IMR-90 (cell line): ENCODE data around the gene RPS3. TPM values are rescaled to one million over a fixed set of nuclear protein-coding genes. Genes with fewer than 3 reads are reported as not detected.

ENCODE experiments used
- BHLHE40 ChIP-seq: fragments of 150-350 bp; IDR thresholded peaks from 2 replicates; pipeline ENCODE4 v1.6.1; 2016; ENCODE audit warnings: mild to moderate bottlenecking, low read depth, low read length
- CHD1 ChIP-seq: IDR thresholded peaks from 2 replicates; pipeline ENCODE4 v1.6.1; 2012; ENCODE audit warnings: low read depth, low read length, improper control_type of control experiment
- MAZ ChIP-seq: IDR thresholded peaks from 2 replicates; pipeline ENCODE4 v1.6.1; 2012; ENCODE audit warnings: low read depth, mild to moderate bottlenecking, low read length, improper control_type of control experiment, moderate library complexity, borderline replicate concordance
- SMC3 ChIP-seq: fragments of 150-350 bp; IDR thresholded peaks from 2 replicates; pipeline ENCODE4 v1.6.1; 2016; ENCODE audit warnings: low read depth, mild to moderate bottlenecking, antibody characterized with exemption, low read length, moderate library complexity
- polyA plus RNA-seq, 3 experiments: library from polyadenylated mRNA; depleted of rRNA; stranded (reverse); fragments of >200 nt; gene quantifications; 2 replicates each; pipeline ENCODE4 v1.2.3, GENCODE V29; 2012; ENCODE audit warnings: low replicate concordance in 1 of 3
- total RNA-seq: library from RNA; depleted of rRNA; stranded (reverse); fragments of >200 nt; gene quantifications from 2 replicates; pipeline ENCODE4 v1.2.3, GENCODE V29; 2012

Gene RPS3
- total and polyA plus RNA-seq, 2 of the 4 experiments (the other 2 are of a cell fraction): 2,360 to 2,477 TPM

DNA sequence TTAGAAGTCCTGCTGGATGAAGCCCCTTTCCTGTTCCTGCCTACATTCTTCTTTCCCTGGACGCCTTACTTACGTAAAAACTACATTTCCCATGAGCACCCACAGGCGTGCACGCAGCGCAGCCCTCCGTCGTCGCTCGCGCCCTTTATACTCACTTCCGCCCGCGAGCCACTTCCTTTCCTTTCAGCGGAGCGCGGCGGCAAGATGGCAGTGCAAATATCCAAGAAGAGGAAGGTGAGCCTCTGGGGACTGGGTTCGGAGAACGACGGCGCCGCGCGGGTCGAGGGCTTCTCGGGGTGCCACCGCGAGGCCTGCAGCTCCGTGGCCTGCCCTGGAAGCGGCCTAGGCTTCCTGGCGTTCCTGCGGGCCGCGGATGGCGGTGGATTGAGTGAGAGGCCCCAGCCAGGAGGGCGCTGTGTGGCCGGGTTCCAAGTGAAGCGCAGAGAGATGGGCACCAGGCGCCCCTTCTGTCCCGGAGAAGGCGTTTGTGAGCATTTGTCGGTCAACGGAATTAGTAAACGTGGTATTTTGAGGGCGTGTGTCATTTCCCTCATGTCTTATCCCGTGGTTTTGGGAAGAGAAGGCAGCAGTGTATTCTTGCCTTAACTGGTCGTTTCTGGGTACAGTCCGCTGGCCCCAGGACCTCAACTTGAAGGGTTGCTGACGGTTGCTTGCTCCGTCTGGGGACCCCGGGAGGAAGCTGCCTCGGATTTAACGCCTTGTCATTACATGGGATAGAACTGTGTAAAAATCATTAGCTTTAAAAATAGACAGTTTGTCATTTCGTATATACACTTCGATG, at the start of gene RPS3 (continued):
- TF ChIP-seq CHD1 (peak; percentile 80; the same call in 1 of the 2 replicates), SMC3 (no peak), MAZ (peak; percentile 58; the same call in 1 of the 2 replicates), BHLHE40 (peak; percentile 50; the same call in 1 of the 2 replicates)
